ENCODE measurements around the gene HSD11B1L. TPM values are rescaled to one million over a fixed set of nuclear protein-coding genes. Genes with fewer than 3 reads are reported as not detected.

HSD11B1L gene
- total and polyA plus RNA-seq, 5 donors from 2014 or later: 1.8 to 3.0 (median 2.4) TPM

DNA sequence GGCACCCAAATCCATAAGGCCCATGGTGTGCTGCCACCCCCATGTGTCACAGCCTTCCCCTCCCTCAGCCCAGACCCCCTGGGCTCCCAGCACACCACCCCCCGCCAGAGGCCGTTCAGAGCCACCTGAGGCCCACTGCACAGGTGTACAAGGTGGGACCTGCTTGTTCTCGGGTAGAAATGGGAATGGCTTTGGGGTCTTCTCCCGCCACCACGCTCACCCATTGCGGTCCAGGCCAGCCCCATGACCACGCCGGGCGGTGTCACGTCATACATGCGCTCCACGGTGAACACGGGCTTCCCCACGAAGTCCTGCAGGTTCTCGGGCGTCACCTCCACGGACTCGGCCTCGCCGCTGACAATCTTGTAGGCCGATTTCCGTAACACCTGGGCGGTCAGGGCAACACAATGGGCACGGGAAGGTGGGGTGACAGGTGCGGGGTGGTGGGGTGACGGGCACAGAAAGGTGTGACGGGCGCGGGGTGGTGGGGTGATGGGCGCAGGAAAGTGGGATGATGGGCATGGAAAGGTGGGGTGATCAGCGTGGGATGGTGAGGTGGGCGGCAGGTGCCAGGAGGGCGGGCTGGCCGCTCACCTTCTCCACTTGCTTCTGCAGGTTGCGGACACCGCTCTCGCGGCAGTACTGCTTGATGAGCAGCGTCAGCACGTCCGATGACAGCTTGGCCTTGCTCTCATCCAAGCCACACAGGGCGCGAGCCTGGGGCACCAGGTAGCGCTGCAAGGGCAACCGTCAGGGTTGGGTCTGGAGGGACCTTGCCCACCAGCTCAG lies 13.5 kb downstream of the HSD11B1L start:
- Mint-ChIP-seq H3K9me3 (peaks cover 0 to 2% (median 0%) of the 10 kb centered on the region in 7 donors), H3K4me1 (peaks cover 0 to 36% (median 13%) of the 10 kb centered on the region in 4 donors), H3K4me3 (peak overlapping the region in 3 of 4 donors; percentile 27 to 65 (median 35)), H3K27ac (no peak overlapping the region), H3K36me3 (peaks cover 8% of the 10 kb centered on the region), H3K27me3 (peaks cover 10% of the 10 kb centered on the region)
- Histone ChIP-seq H3K4me1 (ENCODE audit: control insufficient read depth, insufficient read depth, low read length, poor library complexity, severe bottlenecking) (peaks cover 18% of the 10 kb centered on the region), H3K27ac (ENCODE audit: insufficient read depth, low read length, poor library complexity, severe bottlenecking) (no peak overlapping the region), H3K27me3 (ENCODE audit: control insufficient read depth, insufficient read depth, low read length) (no peaks in the 10 kb centered on the region), H3K9me3 (ENCODE audit: control insufficient read depth in 2 of 2, low read length in 2 of 2) (no peaks in the 10 kb centered on the region), H3K4me3 (ENCODE audit: low read depth, low read length) (no peak overlapping the region), H3K36me3 (ENCODE audit: control insufficient read depth, insufficient read depth, low read length) (peaks cover 57% of the 10 kb centered on the region)
- ATAC-seq (ENCODE audit: low read depth in 2 of 2): no peak
- no peak for DNase-seq

DNA sequence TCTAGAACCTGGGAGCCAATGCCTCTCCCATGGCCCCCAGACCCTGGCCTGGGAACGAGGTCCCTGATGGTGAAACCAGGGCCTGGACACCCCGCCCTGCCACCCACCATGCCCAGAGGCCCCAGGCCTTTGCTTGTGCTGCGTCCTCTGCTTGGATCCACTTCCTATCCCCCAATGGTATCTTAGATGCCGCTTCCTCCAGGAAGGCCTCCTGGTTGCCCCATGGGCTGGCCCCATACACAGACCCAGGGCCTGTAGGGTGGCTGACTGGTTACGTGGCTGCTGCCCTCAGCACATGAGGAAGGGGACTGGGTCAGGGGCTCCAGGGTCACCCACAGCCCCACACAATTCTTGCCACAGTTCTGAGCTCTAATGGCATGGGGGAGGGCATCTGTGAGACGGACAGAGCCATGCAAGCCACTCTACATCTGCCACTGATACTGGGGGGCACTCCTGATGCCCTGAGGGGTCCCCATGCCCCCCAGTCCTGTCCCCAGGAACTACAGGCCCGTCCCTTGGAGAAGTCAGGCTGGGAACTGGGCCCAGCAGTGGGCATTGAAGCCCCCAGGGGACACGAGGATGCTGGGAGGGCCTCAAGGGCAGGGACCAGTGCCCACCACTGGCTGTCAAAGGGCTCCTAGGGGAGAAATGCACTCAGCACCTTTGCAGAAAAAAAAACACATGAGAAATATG lies 14.3 kb downstream of the HSD11B1L start:
- DNase-seq (no peak), ATAC-seq (ENCODE audit: low read depth in 2 of 2) (no peak)
- peak overlapping the region in 1 of 4 donors; percentile 75 for H3K4me3 Mint-ChIP-seq
- H3K4me1 Mint-ChIP-seq: peaks cover 0 to 31% (median 9%) of the 10 kb centered on the region in 4 donors
- H3K27ac Mint-ChIP-seq: no peak overlapping the region
- Histone ChIP-seq H3K9me3 (ENCODE audit: control insufficient read depth in 2 of 2, low read length in 2 of 2) (no peaks in the 10 kb centered on the region), H3K4me3 (ENCODE audit: low read depth, low read length) (no peak overlapping the region), H3K27ac (ENCODE audit: insufficient read depth, low read length, poor library complexity, severe bottlenecking) (no peak overlapping the region), H3K27me3 (ENCODE audit: control insufficient read depth, insufficient read depth, low read length) (no peaks in the 10 kb centered on the region), H3K4me1 (ENCODE audit: control insufficient read depth, insufficient read depth, low read length, poor library complexity, severe bottlenecking) (peaks cover 18% of the 10 kb centered on the region), H3K36me3 (ENCODE audit: control insufficient read depth, insufficient read depth, low read length) (peaks cover 57% of the 10 kb centered on the region)
- H3K27me3 Mint-ChIP-seq: peaks cover 6% of the 10 kb centered on the region
- H3K9me3 Mint-ChIP-seq: peaks cover 0 to 2% (median 0%) of the 10 kb centered on the region in 7 donors
- H3K36me3 Mint-ChIP-seq: peaks cover 8% of the 10 kb centered on the region

DNA sequence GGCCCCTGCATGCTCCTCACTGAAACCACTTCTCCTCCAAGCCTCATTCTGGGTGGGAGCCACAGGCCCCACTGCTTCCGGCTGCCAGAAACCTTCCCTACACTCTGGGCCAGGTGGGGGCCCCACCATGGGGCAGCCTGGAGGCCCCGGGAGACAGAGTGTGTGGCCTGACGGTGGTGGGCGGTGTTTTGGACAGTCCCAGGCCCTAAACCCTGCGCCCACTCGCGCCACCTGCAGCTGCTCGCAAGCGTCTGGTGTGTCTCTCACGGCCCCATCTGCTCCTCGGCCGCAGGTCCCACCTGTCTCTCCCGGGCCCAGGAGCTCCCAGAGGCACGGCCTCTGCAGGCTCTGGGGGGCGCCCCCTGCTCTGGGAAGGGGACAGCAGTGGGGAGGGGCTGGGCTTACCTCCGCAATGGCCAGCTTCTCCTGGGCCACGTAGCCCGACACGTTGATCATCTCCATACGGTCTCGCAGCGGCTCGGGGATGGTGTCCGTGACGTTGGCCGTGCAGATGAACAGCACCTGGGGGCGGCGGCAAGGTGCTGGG lies 14.9 kb downstream of the HSD11B1L start:
- Histone ChIP-seq H3K9me3 (ENCODE audit: control insufficient read depth in 2 of 2, low read length in 2 of 2) (no peaks in the 10 kb centered on the region), H3K27me3 (ENCODE audit: control insufficient read depth, insufficient read depth, low read length) (no peaks in the 10 kb centered on the region), H3K4me1 (ENCODE audit: control insufficient read depth, insufficient read depth, low read length, poor library complexity, severe bottlenecking) (peaks cover 13% of the 10 kb centered on the region), H3K27ac (ENCODE audit: insufficient read depth, low read length, poor library complexity, severe bottlenecking) (no peak overlapping the region), H3K36me3 (ENCODE audit: control insufficient read depth, insufficient read depth, low read length) (peaks cover 62% of the 10 kb centered on the region), H3K4me3 (ENCODE audit: low read depth, low read length) (no peak overlapping the region)
- ATAC-seq (ENCODE audit: low read depth in 2 of 2): no peak
- H3K4me1 Mint-ChIP-seq: peaks cover 0 to 25% (median 5%) of the 10 kb centered on the region in 4 donors
- H3K4me3 Mint-ChIP-seq: no peak overlapping the region
- H3K9me3 Mint-ChIP-seq: no peaks in the 10 kb centered on the region
- H3K36me3 Mint-ChIP-seq: peaks cover 8% of the 10 kb centered on the region
- DNase-seq: no peak
- H3K27me3 Mint-ChIP-seq: peaks cover 4% of the 10 kb centered on the region
- no peak overlapping the region for H3K27ac Mint-ChIP-seq

DNA sequence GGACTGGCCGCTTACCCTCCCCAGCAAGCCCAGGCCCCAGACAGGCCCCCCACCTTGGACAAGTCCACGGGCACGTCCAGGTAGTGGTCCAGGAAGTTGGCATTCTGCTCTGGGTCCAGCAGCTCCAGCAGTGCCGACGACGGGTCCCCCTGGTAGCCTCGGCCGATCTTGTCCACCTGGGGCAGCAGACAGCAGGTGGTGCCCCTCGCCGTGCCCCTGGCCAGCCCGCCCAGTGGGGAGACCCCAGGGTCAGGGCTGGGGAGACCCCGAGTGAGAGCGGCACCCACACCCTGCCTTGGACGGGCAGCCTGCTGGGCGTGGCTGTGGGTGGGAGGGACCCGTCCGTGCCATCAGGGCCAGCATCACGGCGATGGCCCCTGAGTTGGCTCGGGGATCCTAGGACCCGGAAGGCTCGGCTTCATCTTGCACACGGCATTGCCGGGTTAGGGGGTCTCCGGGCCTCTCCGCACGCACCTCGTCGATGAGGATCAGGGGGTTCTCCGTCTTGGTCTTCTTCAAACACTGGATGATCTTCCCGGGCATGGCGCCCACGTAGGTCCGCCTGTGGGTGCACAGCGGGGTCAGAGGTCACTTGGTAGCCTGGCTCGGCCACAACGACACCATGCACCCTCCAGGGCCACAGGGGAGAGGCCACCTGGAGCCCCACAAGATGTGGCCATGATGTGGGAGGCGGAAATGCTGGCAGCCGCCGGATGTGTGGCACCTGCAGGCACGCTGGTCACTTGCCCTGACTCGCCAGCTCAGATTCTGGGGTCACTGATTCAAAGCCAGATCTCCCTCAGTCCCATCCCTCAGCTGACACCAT lies 15.6 kb downstream of the HSD11B1L start:
- Histone ChIP-seq H3K9me3 (ENCODE audit: control insufficient read depth in 2 of 2, low read length in 2 of 2) (no peaks in the 10 kb centered on the region), H3K27me3 (ENCODE audit: control insufficient read depth, insufficient read depth, low read length) (no peaks in the 10 kb centered on the region), H3K27ac (ENCODE audit: insufficient read depth, low read length, poor library complexity, severe bottlenecking) (no peak overlapping the region), H3K4me1 (ENCODE audit: control insufficient read depth, insufficient read depth, low read length, poor library complexity, severe bottlenecking) (peaks cover 6% of the 10 kb centered on the region), H3K4me3 (ENCODE audit: low read depth, low read length) (no peak overlapping the region), H3K36me3 (ENCODE audit: control insufficient read depth, insufficient read depth, low read length) (peaks cover 64% of the 10 kb centered on the region)
- H3K27me3 Mint-ChIP-seq: no peaks in the 10 kb centered on the region
- ATAC-seq (ENCODE audit: low read depth in 2 of 2) (no peak), DNase-seq (no peak)
- no peaks in the 10 kb centered on the region for H3K9me3 Mint-ChIP-seq
- no peak overlapping the region for H3K4me3 Mint-ChIP-seq
- peaks cover 0 to 18% (median 7%) of the 10 kb centered on the region in 4 donors for H3K4me1 Mint-ChIP-seq
- peaks cover 8% of the 10 kb centered on the region for H3K36me3 Mint-ChIP-seq
- H3K27ac Mint-ChIP-seq: no peak overlapping the region

DNA sequence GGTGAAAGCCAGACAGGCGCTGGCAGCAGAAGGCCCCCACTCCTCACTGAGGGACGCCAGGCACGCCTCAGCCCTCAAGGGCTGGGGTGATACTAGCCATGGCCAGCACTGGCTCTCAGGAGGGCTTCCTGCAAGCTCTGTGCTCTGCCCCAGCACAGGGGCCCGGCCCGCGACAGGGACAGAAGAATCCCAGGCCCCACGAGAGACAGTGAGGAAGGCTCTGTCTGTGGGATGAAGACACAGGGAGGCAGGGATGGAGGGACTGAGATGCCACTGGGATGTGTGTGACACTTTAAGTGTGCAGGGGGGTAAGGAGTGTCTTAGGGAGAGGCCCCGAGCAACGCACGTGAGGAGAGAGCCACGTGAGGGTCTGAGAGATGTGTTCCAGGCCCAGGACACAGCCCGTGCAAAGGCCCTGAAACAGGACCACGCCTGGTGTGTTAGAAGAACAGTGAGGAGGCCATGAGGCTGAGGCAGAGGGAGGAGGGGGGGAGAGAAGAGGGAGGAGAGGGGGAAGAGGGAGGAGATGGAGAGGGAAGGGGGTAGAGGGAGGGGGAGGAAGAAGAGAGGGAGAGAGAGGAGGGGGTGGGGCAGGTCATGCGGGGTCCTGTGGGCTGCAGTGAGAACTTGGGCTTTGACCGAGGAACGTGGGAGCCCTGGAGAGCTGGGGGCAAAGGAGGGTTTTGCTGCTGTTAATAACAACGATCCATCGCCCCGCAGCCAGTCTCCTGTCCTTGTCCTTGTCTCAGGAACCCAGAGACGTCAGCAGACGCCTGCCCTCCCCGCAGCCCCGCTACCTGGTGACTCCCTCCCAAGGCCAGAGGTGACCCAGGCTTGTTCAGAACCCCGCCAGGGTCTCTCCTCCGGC lies 16.4 kb downstream of the HSD11B1L start:
- H3K4me1 ChIP-seq (ENCODE audit: control insufficient read depth, insufficient read depth, low read length, poor library complexity, severe bottlenecking): no peaks in the 10 kb centered on the region
- peaks cover 61% of the 10 kb centered on the region for H3K36me3 ChIP-seq (ENCODE audit: control insufficient read depth, insufficient read depth, low read length)
- H3K4me3 ChIP-seq (ENCODE audit: low read depth, low read length): no peak overlapping the region
- peaks cover 8% of the 10 kb centered on the region for H3K36me3 Mint-ChIP-seq
- no peak overlapping the region for H3K27ac ChIP-seq (ENCODE audit: insufficient read depth, low read length, poor library complexity, severe bottlenecking)
- no peak for ATAC-seq (ENCODE audit: low read depth in 2 of 2)
- no peaks in the 10 kb centered on the region for H3K27me3 Mint-ChIP-seq
- peaks cover 0 to 12% (median 5%) of the 10 kb centered on the region in 4 donors for H3K4me1 Mint-ChIP-seq
- no peaks in the 10 kb centered on the region for H3K9me3 ChIP-seq (ENCODE audit: control insufficient read depth in 2 of 2, low read length in 2 of 2)
- H3K27ac Mint-ChIP-seq: no peak overlapping the region
- DNase-seq: no peak
- no peaks in the 10 kb centered on the region for H3K9me3 Mint-ChIP-seq
- H3K4me3 Mint-ChIP-seq: no peak overlapping the region
- H3K27me3 ChIP-seq (ENCODE audit: control insufficient read depth, insufficient read depth, low read length): no peaks in the 10 kb centered on the region

DNA sequence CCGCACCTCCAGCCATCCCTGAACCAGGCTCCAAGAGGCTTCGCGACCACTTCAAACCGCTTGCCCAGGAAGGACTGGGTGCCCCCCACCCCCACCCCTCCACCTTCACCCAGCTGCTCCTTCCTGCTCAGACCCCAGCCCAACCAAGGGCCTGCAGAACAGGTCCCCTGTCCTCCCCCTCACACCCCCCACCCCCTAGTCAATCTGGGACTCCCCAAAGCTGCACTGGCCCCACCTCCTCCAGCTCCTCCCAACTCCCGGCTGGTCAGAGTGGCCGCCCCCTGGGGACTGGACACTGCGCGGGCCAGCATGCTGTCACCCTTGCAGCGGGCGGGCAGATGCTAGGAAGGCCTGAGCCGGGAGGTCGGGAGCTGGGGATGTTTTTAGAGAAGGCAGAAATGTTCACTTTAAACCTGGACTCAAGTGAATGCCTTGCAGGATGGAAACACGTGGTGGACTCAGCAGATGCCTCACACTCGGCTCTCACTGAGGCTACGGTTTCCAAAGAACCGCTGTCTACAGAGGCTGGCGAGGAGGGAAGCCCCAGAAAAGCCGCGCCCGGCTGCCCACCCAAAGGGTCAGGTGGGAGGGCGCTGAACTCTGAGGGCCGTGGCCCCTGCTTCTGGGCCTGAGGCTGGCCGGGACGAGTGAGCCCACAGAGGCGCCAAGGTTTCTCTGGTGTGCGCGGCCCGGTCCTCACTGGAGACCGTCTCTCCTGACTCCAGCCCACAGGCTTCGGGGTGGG lies 17.2 kb downstream of the HSD11B1L start:
- Mint-ChIP-seq H3K9me3 (no peaks in the 10 kb centered on the region), H3K4me1 (peaks cover 0 to 7% (median 3%) of the 10 kb centered on the region in 4 donors)

More for the DNA sequence above, 17.2 kb downstream of the HSD11B1L start:
- Mint-ChIP-seq H3K27me3 (no peaks in the 10 kb centered on the region), H3K4me3 (no peak overlapping the region), H3K27ac (no peak overlapping the region), H3K36me3 (peaks cover 3% of the 10 kb centered on the region)
- ATAC-seq (ENCODE audit: low read depth in 2 of 2) (no peak), DNase-seq (no peak)
- Histone ChIP-seq H3K27ac (ENCODE audit: insufficient read depth, low read length, poor library complexity, severe bottlenecking) (no peak overlapping the region), H3K4me3 (ENCODE audit: low read depth, low read length) (no peak overlapping the region), H3K9me3 (ENCODE audit: control insufficient read depth in 2 of 2, low read length in 2 of 2) (no peaks in the 10 kb centered on the region), H3K36me3 (ENCODE audit: control insufficient read depth, insufficient read depth, low read length) (peaks cover 53% of the 10 kb centered on the region), H3K27me3 (ENCODE audit: control insufficient read depth, insufficient read depth, low read length) (no peaks in the 10 kb centered on the region), H3K4me1 (ENCODE audit: control insufficient read depth, insufficient read depth, low read length, poor library complexity, severe bottlenecking) (no peaks in the 10 kb centered on the region)

Data from CD4-positive, CD25-positive, alpha-beta regulatory T cell (primary cell).